HepG2 (cell line): ENCODE measurements around the gene GDE1. TPM values are rescaled to one million over a fixed set of nuclear protein-coding genes. Genes with fewer than 3 reads are reported as not detected.

Experiments used
- AFF4 ChIP-seq: sonication (generic); formaldehyde crosslinking; IDR thresholded peaks from 2 replicates; pipeline ENCODE4 v1.4.0; 2020; ENCODE audit warnings: missing genetic modification reagents
- ATRX ChIP-seq: sonication (generic); formaldehyde crosslinking; IDR thresholded peaks from 2 replicates; pipeline ENCODE4 v1.4.0; 2020; ENCODE audit warnings: missing genetic modification reagents, borderline replicate concordance
- CENPX ChIP-seq: sonication (generic); formaldehyde crosslinking; IDR thresholded peaks from 2 replicates; pipeline ENCODE4 v1.9.0; 2021; ENCODE audit warnings: mild to moderate bottlenecking, missing genetic modification reagents, moderate library complexity
- CSRNP1 ChIP-seq: sonication (generic); formaldehyde crosslinking; IDR thresholded peaks from 2 replicates; pipeline ENCODE4 v1.8.1; 2023; ENCODE audit warnings: mild to moderate bottlenecking, missing genetic modification reagents
- DPF2 ChIP-seq: sonication (generic); formaldehyde crosslinking; IDR thresholded peaks from 2 replicates; pipeline ENCODE4 v1.4.0; 2020; ENCODE audit warnings: mild to moderate bottlenecking, low read depth, missing genetic modification reagents, borderline replicate concordance
- EHMT2 ChIP-seq: fragments of 200-600 bp; sonication (generic); IDR thresholded peaks from 2 replicates; pipeline ENCODE4 v1.7.0; 2017; ENCODE audit warnings: antibody characterized with exemption, low read depth, low read length, borderline replicate concordance
- FOXK1 ChIP-seq: sonication (generic); formaldehyde crosslinking; IDR thresholded peaks from 2 replicates; pipeline ENCODE4 v1.4.0; 2020; ENCODE audit warnings: low read depth, missing genetic modification reagents, borderline replicate concordance
- MXD4 ChIP-seq: IDR thresholded peaks from 2 replicates; pipeline ENCODE4 v1.6.1; 2016; ENCODE audit warnings: mild to moderate bottlenecking, missing biosample characterization, missing genetic modification reagents
- PRDM10 ChIP-seq: sonication (generic); formaldehyde crosslinking; IDR thresholded peaks from 2 replicates; pipeline ENCODE4 v1.4.0; 2020; ENCODE audit warnings: low read depth, missing genetic modification reagents
- ZFP36 ChIP-seq: fragments of 150-350 bp; IDR thresholded peaks from 2 replicates; pipeline ENCODE4 v1.6.1; 2018; ENCODE audit warnings: borderline replicate concordance, low read length, low read depth; ENCODE audit not compliant: partially characterized antibody
- ZNF136 ChIP-seq: sonication (generic); formaldehyde crosslinking; IDR thresholded peaks from 2 replicates; pipeline ENCODE4 v1.8.1; 2022; ENCODE audit warnings: low read depth, mild to moderate bottlenecking, moderate library complexity, missing genetic modification reagents
- ZNF225 ChIP-seq: sonication (generic); formaldehyde crosslinking; IDR thresholded peaks from 2 replicates; pipeline ENCODE4 v1.4.0; 2020; ENCODE audit warnings: mild to moderate bottlenecking, missing genetic modification reagents
- ZNF567 ChIP-seq: sonication (generic); formaldehyde crosslinking; IDR thresholded peaks from 2 replicates; pipeline ENCODE4 v1.8.1; 2023; ENCODE audit warnings: mild to moderate bottlenecking, missing genetic modification reagents, borderline replicate concordance
- polyA plus RNA-seq, 8 experiments: library from polyadenylated mRNA; depleted of rRNA in 3 of 8; stranded (reverse) in 7 of 8; unstranded in 1 of 8; fragments of >200 nt; fragmentation: Illumina TruSeq in 4 of 8; extraction: Trizol in 4 of 8; gene quantifications; 2 replicates each; pipeline versions ENCODE4 v1.2.1 to v1.2.3, GENCODE V29; 2011 to 2016; ENCODE audit warnings: low read depth in 4 of 8, missing spikeins in 1 of 8, mixed read lengths in 1 of 8; ENCODE audit not compliant: insufficient read depth in 1 of 8
- total RNA-seq, 5 experiments: library from RNA; depleted of rRNA; stranded (reverse); fragments of >200 nt; fragmentation: Illumina TruSeq; extraction: Trizol; gene quantifications; 2 replicates each; pipeline ENCODE4 v1.2.3, GENCODE V29; 2016; ENCODE audit warnings: low read depth in 1 of 5
- TF ChIP-seq, protein P1 (sequence below): sonication (generic); formaldehyde crosslinking; conservative IDR thresholded peaks from 2 replicates; pipeline ENCODE4 v1.4.0; 2020; ENCODE audit warnings: missing genetic modification reagents
- TF ChIP-seq, protein P2 (sequence below): IDR thresholded peaks from 2 replicates; pipeline ENCODE4 v1.6.1; 2016; ENCODE audit warnings: missing biosample characterization, missing genetic modification reagents, low read depth

GDE1 gene
- total and polyA plus RNA-seq, 2 of the 13 experiments (the other 11 are each of a cell fraction or from before 2014, with no cell fraction given) = 35.9 to 59.0 TPM

DNA sequence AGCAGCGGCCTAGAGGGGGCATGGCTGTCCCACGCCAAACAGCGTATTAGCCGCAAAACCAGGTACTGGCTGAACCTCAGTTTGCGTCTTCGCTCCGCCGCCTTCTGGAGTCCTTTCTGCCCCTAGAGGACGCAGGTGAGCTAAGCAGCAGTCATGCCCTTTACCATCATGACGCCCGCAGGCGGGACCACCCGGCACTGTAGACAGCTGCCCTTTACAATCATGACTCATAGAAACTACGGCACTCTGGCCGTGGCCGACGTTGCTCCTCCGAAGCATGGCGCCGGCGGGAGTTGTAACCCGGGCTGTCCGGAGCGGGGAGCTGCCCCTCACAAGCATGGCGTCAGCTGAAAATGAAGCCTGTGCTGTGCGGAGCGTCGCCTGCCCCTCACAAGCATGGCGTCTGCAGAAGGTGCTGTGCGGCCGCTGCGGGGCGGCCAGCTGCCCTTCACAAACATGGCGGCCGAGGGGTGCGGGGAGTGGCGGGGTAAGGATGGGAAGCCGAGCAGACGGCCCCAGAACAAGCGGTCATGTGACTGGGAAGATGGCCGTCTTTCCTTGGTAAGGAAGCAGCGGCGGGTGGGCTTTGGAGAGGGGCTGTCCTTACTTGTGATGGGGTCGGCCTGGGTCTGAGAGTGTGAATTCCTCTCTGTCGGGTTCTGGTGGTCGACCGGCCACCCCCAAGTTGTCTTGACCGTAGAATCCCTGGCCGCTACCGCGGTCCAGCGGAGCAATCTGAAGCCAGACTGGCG lies 33.5 kb upstream of the GDE1 start, which contains the start of gene VPS35L (continued):
- TF ChIP-seq, protein P1, sequence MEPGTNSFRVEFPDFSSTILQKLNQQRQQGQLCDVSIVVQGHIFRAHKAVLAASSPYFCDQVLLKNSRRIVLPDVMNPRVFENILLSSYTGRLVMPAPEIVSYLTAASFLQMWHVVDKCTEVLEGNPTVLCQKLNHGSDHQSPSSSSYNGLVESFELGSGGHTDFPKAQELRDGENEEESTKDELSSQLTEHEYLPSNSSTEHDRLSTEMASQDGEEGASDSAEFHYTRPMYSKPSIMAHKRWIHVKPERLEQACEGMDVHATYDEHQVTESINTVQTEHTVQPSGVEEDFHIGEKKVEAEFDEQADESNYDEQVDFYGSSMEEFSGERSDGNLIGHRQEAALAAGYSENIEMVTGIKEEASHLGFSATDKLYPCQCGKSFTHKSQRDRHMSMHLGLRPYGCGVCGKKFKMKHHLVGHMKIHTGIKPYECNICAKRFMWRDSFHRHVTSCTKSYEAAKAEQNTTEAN (CRISPR knock-in tag) = peak; percentile 77; the same call in 1 of the 2 replicates
- TF ChIP-seq MXD4 (CRISPR knock-in tag) (peak; percentile 77), AFF4 (no peak), EHMT2 (peak; percentile 89; the same call in 1 of the 2 replicates), ZNF225 (CRISPR knock-in tag) (peak; percentile 71), CENPX (CRISPR knock-in tag) (no peak), ZNF567 (CRISPR knock-in tag) (peak; percentile 87; the same call in 1 of the 2 replicates), ZFP36 (peak; percentile 15), DPF2 (CRISPR knock-in tag) (0 out of 2 replicates have a peak, but pooled peaks have one; percentile 24), ATRX (CRISPR knock-in tag) (no peak), PRDM10 (CRISPR knock-in tag) (peak; percentile 52; the same call in 1 of the 2 replicates), CSRNP1 (CRISPR knock-in tag) (peak; percentile 95), FOXK1 (CRISPR knock-in tag) (peak; percentile 54; the same call in 1 of the 2 replicates), ZNF136 (CRISPR knock-in tag) (peak; percentile 87; the same call in 1 of the 2 replicates)
- TF ChIP-seq, protein P2, sequence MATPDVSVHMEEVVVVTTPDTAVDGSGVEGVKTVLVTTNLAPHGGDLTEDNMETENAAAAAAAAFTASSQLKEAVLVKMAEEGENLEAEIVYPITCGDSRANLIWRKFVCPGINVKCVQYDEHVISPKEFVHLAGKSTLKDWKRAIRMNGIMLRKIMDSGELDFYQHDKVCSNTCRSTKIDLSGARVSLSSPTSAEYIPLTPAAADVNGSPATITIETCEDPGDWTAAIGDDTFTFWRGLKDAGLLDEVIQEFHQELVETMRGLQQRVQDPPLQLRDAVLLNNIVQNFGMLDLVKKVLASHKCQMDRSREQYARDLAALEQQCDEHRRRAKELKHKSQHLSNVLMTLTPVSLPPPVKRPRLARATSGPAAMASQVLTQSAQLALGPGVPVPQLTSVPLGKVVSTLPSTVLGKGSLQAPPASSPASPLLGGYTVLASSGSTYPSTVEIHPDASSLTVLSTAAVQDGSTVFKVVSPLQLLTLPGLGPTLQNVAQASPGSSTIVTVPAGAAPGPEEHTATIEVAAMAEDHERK = peak; percentile 34; the same call in 1 of the 2 replicates
